HepG2 (cell line): ENCODE data around the gene CRTAC1. TPM values are rescaled to one million over a fixed set of nuclear protein-coding genes. Genes with fewer than 3 reads are reported as not detected.

Source experiments
- ATAC-seq: fragments of 200-7000 bp; cut with Tn5 transposase; 3 replicates; pipeline ENCODE4 v1.9.1; 2020; ENCODE audit warnings: mild to moderate bottlenecking, moderate library complexity
- BruUV-seq: library from RNA; stranded (reverse); fragments of 400-500 nt; replicated peaks from 2 replicates; lab custom pipeline; 2021; lab: Mats Ljungman, UMichigan
- CTCF ChIA-PET: fragments of 300-600 bp; formaldehyde crosslinking; extraction: SDS; loops from one replicate; lab custom pipeline; 2021; ENCODE audit warnings: low total read pairs, inconsistent platforms, low intra/inter-chr PET ratio; lab: Yijun Ruan, JAX
- POLR2A ChIA-PET: fragments of 350-600 bp; sonication (Branson Sonifier 250); formaldehyde crosslinking; loops from one replicate; lab custom pipeline; 2020; ENCODE audit warnings: antibody characterized with exemption, inconsistent platforms; lab: Yijun Ruan, JAX
- DNase-seq: peaks from one replicate; pipeline ENCODE4 v3.0.0-alpha.2; 2015; ENCODE audit warnings: low spot score
- FAIRE-seq: peaks from 3 replicates; lab custom pipeline; 2011; peaks lifted over from hg19 to GRCh38; lab: Jason Lieb, UNC
- H2AFZ ChIP-seq: one replicate; pipeline ENCODE4 v1.6.1; 2011; ENCODE audit warnings: low read length, inconsistent platforms
- H3K27ac ChIP-seq: fragments of 300-600 bp; 3 replicates; pipeline ENCODE4 v1.8.0; 2011; ENCODE audit warnings: mixed run types, mild to moderate bottlenecking, mixed read lengths, low read length, inconsistent platforms; ENCODE audit not compliant: insufficient read depth; ENCODE audit errors: extremely low read length
- H3K27me3 ChIP-seq, 2 experiments: fragments of 200-600 bp in 1 of 2; 2 replicates in 1 of 2; 3 replicates in 1 of 2; pipeline versions ENCODE4 v1.6.0 to v1.8.0; 2011; ENCODE audit warnings: low read length in 2 of 2, mild to moderate bottlenecking in 2 of 2, moderate library complexity in 2 of 2, inconsistent platforms in 1 of 2; ENCODE audit not compliant: insufficient read depth in 2 of 2, control insufficient read depth in 1 of 2
- H3K36me3 ChIP-seq, 2 experiments: fragments of 200-600 bp in 1 of 2; replicated peaks in 1 of 2; 2 replicates in 1 of 2; 3 replicates in 1 of 2; pipeline versions ENCODE4 v1.5.1 to v1.8.0; 2011; ENCODE audit warnings: low read length in 2 of 2, inconsistent platforms in 1 of 2; ENCODE audit not compliant: insufficient read depth in 2 of 2, control insufficient read depth in 1 of 2
- H3K4me1 ChIP-seq: 2 replicates; pipeline ENCODE4 v1.5.1; 2012; ENCODE audit warnings: low read length, inconsistent platforms; ENCODE audit not compliant: insufficient read depth
- H3K4me2 ChIP-seq: 2 replicates; pipeline ENCODE4 v1.6.0; 2011; ENCODE audit warnings: low read depth, low read length, inconsistent platforms
- H3K4me3 ChIP-seq, 3 experiments: fragments of 200-600 bp in 1 of 3; sonication (generic), shearing (Covaris generic) in 1 of 3; replicated peaks in 1 of 3; 2 replicates each; pipeline ENCODE4 v1.5.1; 2011 to 2016; ENCODE audit warnings: low read length in 3 of 3, inconsistent platforms in 2 of 3, low read depth in 2 of 3, mild to moderate bottlenecking in 2 of 3, control low read depth in 1 of 3, mixed read lengths in 1 of 3; ENCODE audit not compliant: insufficient read depth in 1 of 3
- H3K79me2 ChIP-seq: one replicate; pipeline ENCODE4 v1.6.1; 2011; ENCODE audit warnings: low read length, inconsistent platforms; ENCODE audit not compliant: insufficient read depth
- H3K9ac ChIP-seq: 2 replicates; pipeline ENCODE4 v1.6.0; 2011; ENCODE audit warnings: mild to moderate bottlenecking, low read depth, low read length, inconsistent platforms; ENCODE audit not compliant: insufficient read depth
- H3K9me3 ChIP-seq: 2 replicates; pipeline ENCODE4 v1.5.1; 2012; ENCODE audit warnings: mild to moderate bottlenecking, low read length
- H4K20me1 ChIP-seq: 2 replicates; pipeline ENCODE4 v1.6.0; 2011; ENCODE audit warnings: inconsistent platforms, mild to moderate bottlenecking, low read length, moderate library complexity; ENCODE audit not compliant: insufficient read depth
- ATF7-NPFF ChIP-seq: sonication (generic); formaldehyde crosslinking; IDR thresholded peaks from 2 replicates; pipeline ENCODE4 v1.8.1; 2023; ENCODE audit warnings: mild to moderate bottlenecking, low read depth, missing genetic modification reagents, moderate library complexity
- GABPA ChIP-seq, 2 experiments: IDR thresholded peaks; 2 replicates each; pipeline ENCODE4 v1.6.1; 2011 to 2016; ENCODE audit warnings: low read depth in 2 of 2, low read length in 1 of 2, missing biosample characterization in 1 of 2, missing genetic modification characterization in 1 of 2
- GLI4 ChIP-seq: sonication (generic); formaldehyde crosslinking; IDR thresholded peaks from 2 replicates; pipeline ENCODE4 v1.5.1; 2020; ENCODE audit warnings: missing genetic modification reagents, mild to moderate bottlenecking, moderate library complexity, borderline replicate concordance
- PRDM15 ChIP-seq: sonication (generic); formaldehyde crosslinking; IDR thresholded peaks from 2 replicates; pipeline ENCODE4 v1.4.0; 2020; ENCODE audit warnings: missing genetic modification reagents
- TCF12 ChIP-seq, 2 experiments: fragments of 450-650 bp in 1 of 2; sonication (generic) in 1 of 2; formaldehyde crosslinking in 1 of 2; IDR thresholded peaks; 2 replicates each; pipeline versions ENCODE4 v1.6.1 to v1.8.0; 2017 to 2022; ENCODE audit warnings: antibody characterized with exemption in 1 of 2, mild to moderate bottlenecking in 1 of 2, missing genetic modification reagents in 1 of 2, moderate library complexity in 1 of 2
- TEAD2 ChIP-seq: sonication (generic); formaldehyde crosslinking; IDR thresholded peaks from 2 replicates; pipeline ENCODE4 v1.9.0; 2021; ENCODE audit warnings: missing genetic modification reagents
- ZFP90 ChIP-seq: sonication (generic); formaldehyde crosslinking; IDR thresholded peaks from 2 replicates; pipeline ENCODE4 v1.8.0; 2022; ENCODE audit warnings: missing genetic modification reagents, mild to moderate bottlenecking, inconsistent platforms, borderline replicate concordance
- ZNF10 ChIP-seq: sonication (generic); formaldehyde crosslinking; IDR thresholded peaks from 2 replicates; pipeline ENCODE4 v1.4.0; 2020; ENCODE audit warnings: mild to moderate bottlenecking, low read depth, missing genetic modification reagents, borderline replicate concordance
- ZNF256 ChIP-seq: sonication (generic); formaldehyde crosslinking; conservative IDR thresholded peaks from 2 replicates; pipeline ENCODE4 v1.4.0; 2020; ENCODE audit warnings: missing genetic modification reagents
- ZNF264 ChIP-seq: sonication (generic); formaldehyde crosslinking; IDR thresholded peaks from 2 replicates; pipeline ENCODE4 v1.4.0; 2020; ENCODE audit warnings: missing genetic modification reagents
- ZNF354B ChIP-seq: sonication (generic); formaldehyde crosslinking; IDR thresholded peaks from 2 replicates; pipeline ENCODE4 v1.8.0; 2022; ENCODE audit warnings: mild to moderate bottlenecking, missing genetic modification reagents
- ZNF510 ChIP-seq: sonication (generic); formaldehyde crosslinking; IDR thresholded peaks from 2 replicates; pipeline ENCODE4 v1.4.0; 2020; ENCODE audit warnings: low read depth, mild to moderate bottlenecking, missing genetic modification reagents
- ZNF558 ChIP-seq: sonication (generic); formaldehyde crosslinking; IDR thresholded peaks from 2 replicates; pipeline ENCODE4 v1.9.0; 2022; ENCODE audit warnings: mild to moderate bottlenecking, missing genetic modification reagents, borderline replicate concordance
- ZNF574 ChIP-seq: sonication (generic); formaldehyde crosslinking; IDR thresholded peaks from 2 replicates; pipeline ENCODE4 v1.4.0; 2020; ENCODE audit warnings: missing genetic modification reagents
- ZNF740 ChIP-seq: sonication (generic); formaldehyde crosslinking; IDR thresholded peaks from 2 replicates; pipeline ENCODE4 v1.4.0; 2020; ENCODE audit warnings: missing genetic modification reagents
- ZNF839 ChIP-seq: sonication (generic); formaldehyde crosslinking; IDR thresholded peaks from 2 replicates; pipeline ENCODE4 v1.4.0; 2020; ENCODE audit warnings: missing genetic modification reagents, mild to moderate bottlenecking, borderline replicate concordance
- ZSCAN31 ChIP-seq: sonication (generic); formaldehyde crosslinking; IDR thresholded peaks from 2 replicates; pipeline ENCODE4 v1.5.0; 2020; ENCODE audit warnings: low read depth, mild to moderate bottlenecking, missing genetic modification reagents
- WGBS: methylation state at CpG from one replicate; pipeline ENCODE4 v1.1.6; 2017; ENCODE audit warnings: low lambda C conversion rate; 5-methylcytosine and 5-hydroxymethylcytosine counted together
- in situ Hi-C: cut with HindIII; loops from 2 replicates; pipeline ENCODE4 v1.10.0; 2017; ENCODE audit warnings: low pct_unique_long_range_greater_than_20kb; ENCODE audit not compliant: extremely low pct_ligation_motif_present
- intact Hi-C: fragments of 100-400 bp; cut with micrococcal nuclease; formaldehyde crosslinking; loops from one replicate; pipeline ENCODE4 v1.10.0; 2022; ENCODE audit not compliant: unreplicated experiment
- polyA plus RNA-seq, 8 experiments: library from polyadenylated mRNA; depleted of rRNA in 3 of 8; stranded (reverse) in 7 of 8; unstranded in 1 of 8; fragments of >200 nt; fragmentation: Illumina TruSeq in 4 of 8; extraction: Trizol in 4 of 8; gene quantifications; 2 replicates each; pipeline versions ENCODE4 v1.2.1 to v1.2.3, GENCODE V29; 2011 to 2016; ENCODE audit warnings: low read depth in 4 of 8, missing spikeins in 1 of 8, mixed read lengths in 1 of 8; ENCODE audit not compliant: insufficient read depth in 1 of 8
- total RNA-seq, 5 experiments: library from RNA; depleted of rRNA; stranded (reverse); fragments of >200 nt; fragmentation: Illumina TruSeq; extraction: Trizol; gene quantifications; 2 replicates each; pipeline ENCODE4 v1.2.3, GENCODE V29; 2016; ENCODE audit warnings: low read depth in 1 of 5

Gene CRTAC1
- total and polyA plus RNA-seq, 2 of the 13 experiments (the other 11 are each of a cell fraction or from before 2014, with no cell fraction given), result not detected

- TF ChIP-seq ZNF839 (CRISPR knock-in tag) (no peak), ZNF574 (CRISPR knock-in tag) (no peak), GLI4 (no peak), TEAD2 (no peak), TCF12 (IDR thresholded peaks at IDR 0.05) (no peak), TCF12 (CRISPR knock-in tag; IDR thresholded peaks at IDR 0.05) (no peak)
Measured at GRCh38 chr10:98060079-98060478, 29.7 kb upstream of the CRTAC1 start (continued).

GRCh38 chr10:98058295-98058694 is 27.9 kb upstream of the CRTAC1 start:
- H3K4me1 ChIP-seq, result no peaks in the 10 kb centered on the region
- FAIRE-seq, result no peak
- ChIA-PET CTCF (no interaction called here), POLR2A (no interaction called here)
- intact Hi-C loops (no loop called here), in situ Hi-C loops (no loop called here)
- 0% methylated on average over 1 of the region's 1 CpG for WGBS
- H3K4me2 ChIP-seq, result no peak overlapping the region
- H3K79me2 ChIP-seq, result no peaks in the 10 kb centered on the region
- no peak for ATAC-seq
- no peak overlapping the region for H3K27ac ChIP-seq
- no peak overlapping the region for H3K4me3 ChIP-seq
- no peak overlapping the region for H2AFZ ChIP-seq
- no TSS peak for BruUV-seq
- H3K9me3 ChIP-seq, result no peaks in the 10 kb centered on the region
- no peaks in the 10 kb centered on the region for H3K36me3 ChIP-seq
- H3K9ac ChIP-seq, result no peak overlapping the region
- no peaks in the 10 kb centered on the region for H4K20me1 ChIP-seq
- DNase-seq, result no peak
- no peaks in the 10 kb centered on the region; a peak in 1 of 5 replicates for H3K27me3 ChIP-seq
- TF ChIP-seq ATF7-NPFF (CRISPR knock-in tag) (no peak), ZNF558 (CRISPR knock-in tag) (no peak), ZSCAN31 (CRISPR knock-in tag) (no peak), ZFP90 (CRISPR knock-in tag) (no peak), ZNF264 (CRISPR knock-in tag) (no peak), ZNF510 (CRISPR knock-in tag) (no peak), GABPA (IDR thresholded peaks at IDR 0.05; ENCODE audit: low read depth, low read length) (no peak), GABPA (CRISPR knock-in tag; IDR thresholded peaks at IDR 0.05; ENCODE audit: low read depth) (no peak), ZNF354B (CRISPR knock-in tag) (no peak), PRDM15 (CRISPR knock-in tag) (no peak), ZNF10 (CRISPR knock-in tag) (no peak), ZNF740 (CRISPR knock-in tag) (no peak), ZNF256 (CRISPR knock-in tag) (no peak)
